Astrocyte (in vitro differentiated cells and primary cell): Measurements from ENCODE around the gene NTN1. TPM values are rescaled to one million over a fixed set of nuclear protein-coding genes. Genes with fewer than 3 reads are reported as not detected.

Experiments
- DNase-seq: peaks from one replicate; pipeline ENCODE4 v3.0.0-alpha.2; 2010; ENCODE audit warnings: low read depth
- FAIRE-seq: peaks from 2 replicates; lab custom pipeline; 2011; peaks lifted over from hg19 to GRCh38; lab: Jason Lieb, UNC
- H2AFZ ChIP-seq: 2 replicates; pipeline ENCODE4 v1.6.0; 2012; ENCODE audit warnings: low read depth, low read length, inconsistent platforms
- H3K27ac ChIP-seq: 2 replicates; pipeline ENCODE4 v1.5.1; 2011; ENCODE audit warnings: low read depth, low read length, inconsistent platforms
- H3K27me3 ChIP-seq: 2 replicates; pipeline ENCODE4 v1.6.0; 2011; ENCODE audit warnings: low read length, inconsistent platforms; ENCODE audit not compliant: insufficient read depth
- H3K36me3 ChIP-seq: 2 replicates; pipeline ENCODE4 v1.5.1; 2011; ENCODE audit warnings: low read length, inconsistent platforms; ENCODE audit not compliant: insufficient read depth
- H3K4me1 ChIP-seq: 2 replicates; pipeline ENCODE4 v1.5.1; 2011; ENCODE audit warnings: low read length, inconsistent platforms; ENCODE audit not compliant: insufficient read depth
- H3K4me2 ChIP-seq: 2 replicates; pipeline ENCODE4 v1.6.0; 2012; ENCODE audit warnings: low read length, inconsistent platforms
- H3K4me3 ChIP-seq: 2 replicates; pipeline ENCODE4 v1.5.1; 2011; ENCODE audit warnings: low read depth, mild to moderate bottlenecking, low read length, inconsistent platforms; ENCODE audit not compliant: insufficient read depth
- H3K79me2 ChIP-seq: 2 replicates; pipeline ENCODE4 v1.6.0; 2012; ENCODE audit warnings: mild to moderate bottlenecking, low read length, inconsistent platforms; ENCODE audit not compliant: insufficient read depth
- H3K9ac ChIP-seq: 2 replicates; pipeline ENCODE4 v1.6.0; 2012; ENCODE audit warnings: mild to moderate bottlenecking, low read length, inconsistent platforms
- H3K9me3 ChIP-seq: 2 replicates; pipeline ENCODE4 v1.5.1; 2012; ENCODE audit warnings: low read depth, mild to moderate bottlenecking, low read length, inconsistent platforms; ENCODE audit not compliant: insufficient read depth
- H4K20me1 ChIP-seq: 2 replicates; pipeline ENCODE4 v1.6.0; 2012; ENCODE audit warnings: low read length, inconsistent platforms; ENCODE audit not compliant: insufficient read depth
- H3K27ac Mint-ChIP-seq: one replicate; pipeline ENCODE4 v1.8.0; 2021; ENCODE audit warnings: mild to moderate bottlenecking, mixed read lengths; ENCODE audit not compliant: unreplicated experiment
- H3K27me3 Mint-ChIP-seq: one replicate; pipeline ENCODE4 v1.8.0; 2021; ENCODE audit warnings: low read depth, mixed read lengths; ENCODE audit not compliant: unreplicated experiment
- H3K36me3 Mint-ChIP-seq: one replicate; pipeline ENCODE4 v1.8.0; 2021; ENCODE audit warnings: low read depth, mixed read lengths; ENCODE audit not compliant: unreplicated experiment
- H3K4me1 Mint-ChIP-seq: one replicate; pipeline ENCODE4 v1.8.0; 2021; ENCODE audit warnings: low read depth, mixed read lengths; ENCODE audit not compliant: unreplicated experiment
- H3K4me3 Mint-ChIP-seq: one replicate; pipeline ENCODE4 v1.8.0; 2021; ENCODE audit warnings: mild to moderate bottlenecking, moderate library complexity, mixed read lengths; ENCODE audit not compliant: unreplicated experiment
- H3K9me3 Mint-ChIP-seq: one replicate; pipeline ENCODE4 v1.8.0; 2021; ENCODE audit warnings: mild to moderate bottlenecking, mixed read lengths; ENCODE audit not compliant: unreplicated experiment
- CTCF ChIP-seq: IDR thresholded peaks from 2 replicates; pipeline ENCODE4 v1.5.1; 2011; ENCODE audit warnings: low read depth, mild to moderate bottlenecking, inconsistent platforms, low read length, moderate library complexity; ENCODE audit not compliant: insufficient read depth
- EZH2 ChIP-seq: IDR thresholded peaks from 2 replicates; pipeline ENCODE4 v1.6.1; 2012; ENCODE audit warnings: mild to moderate bottlenecking, low read length, inconsistent platforms; ENCODE audit not compliant: insufficient read depth
- total RNA-seq: library from RNA; stranded (reverse); gene quantifications from 2 replicates; pipeline ENCODE4 v1.2.1, GENCODE V29; 2021

NTN1 gene
- total RNA-seq, 1 donor from 2014 or later: 9.8 TPM

- no peak for FAIRE-seq
- H3K9me3 Mint-ChIP-seq: no peaks in the 10 kb centered on the region
- H3K4me3 Mint-ChIP-seq: no peak overlapping the region
- Histone ChIP-seq H3K79me2 (no peaks in the 10 kb centered on the region), H3K9me3 (no peaks in the 10 kb centered on the region), H3K27ac (no peak overlapping the region), H3K4me1 (no peaks in the 10 kb centered on the region), H3K9ac (no peak overlapping the region), H3K4me3 (no peak overlapping the region), H3K36me3 (no peaks in the 10 kb centered on the region), H4K20me1 (no peaks in the 10 kb centered on the region), H3K4me2 (no peak overlapping the region), H3K27me3 (no peaks in the 10 kb centered on the region), H2AFZ (no peak overlapping the region)
- H3K27ac Mint-ChIP-seq: no peak overlapping the region
- TF ChIP-seq EZH2 (no peak), CTCF (no peak)
- DNase-seq: no peak
- peaks cover 23% of the 10 kb centered on the region for H3K27me3 Mint-ChIP-seq
- H3K36me3 Mint-ChIP-seq: no peaks in the 10 kb centered on the region
- no peaks in the 10 kb centered on the region for H3K4me1 Mint-ChIP-seq
These were observed 167.1 kb downstream of the NTN1 start for GRCh38 chr17:9188367-9188766.

GRCh38 chr17:9189870-9190269, 168.6 kb downstream of the NTN1 start:
- Histone ChIP-seq H4K20me1 (no peaks in the 10 kb centered on the region), H3K27me3 (no peaks in the 10 kb centered on the region), H3K9ac (no peak overlapping the region), H3K4me2 (no peak overlapping the region), H3K4me3 (no peak overlapping the region), H3K36me3 (no peaks in the 10 kb centered on the region), H3K27ac (no peak overlapping the region), H3K79me2 (no peaks in the 10 kb centered on the region), H3K9me3 (no peaks in the 10 kb centered on the region), H3K4me1 (no peaks in the 10 kb centered on the region), H2AFZ (no peak overlapping the region)
- peaks cover 17% of the 10 kb centered on the region for H3K27me3 Mint-ChIP-seq
- no peak overlapping the region for H3K4me3 Mint-ChIP-seq
- no peak for DNase-seq
- FAIRE-seq: no peak
- no peaks in the 10 kb centered on the region for H3K36me3 Mint-ChIP-seq
- H3K4me1 Mint-ChIP-seq: no peaks in the 10 kb centered on the region
- no peak overlapping the region for H3K27ac Mint-ChIP-seq
- TF ChIP-seq EZH2: no peak
- no peaks in the 10 kb centered on the region for H3K9me3 Mint-ChIP-seq

GRCh38 chr17:9192010-9192409, 170.7 kb downstream of the NTN1 start:
- no peak overlapping the region for H3K27ac ChIP-seq
- H3K36me3 ChIP-seq: no peaks in the 10 kb centered on the region
- H3K36me3 Mint-ChIP-seq: no peaks in the 10 kb centered on the region
- H3K9ac ChIP-seq: no peak overlapping the region
- no peaks in the 10 kb centered on the region for H3K9me3 Mint-ChIP-seq
- H3K27me3 Mint-ChIP-seq: peaks cover 22% of the 10 kb centered on the region
- no peak overlapping the region for H2AFZ ChIP-seq
- H3K4me2 ChIP-seq: no peak overlapping the region
- H3K4me1 ChIP-seq: no peaks in the 10 kb centered on the region
- DNase-seq (peak; percentile 36), FAIRE-seq (no peak)
- no peak overlapping the region for H3K4me3 Mint-ChIP-seq
- TF ChIP-seq CTCF (no peak), EZH2 (no peak)
- H3K4me1 Mint-ChIP-seq: no peaks in the 10 kb centered on the region
- no peaks in the 10 kb centered on the region for H3K9me3 ChIP-seq
- H3K4me3 ChIP-seq: no peak overlapping the region
- no peaks in the 10 kb centered on the region for H4K20me1 ChIP-seq
- H3K27ac Mint-ChIP-seq: no peak overlapping the region
- H3K79me2 ChIP-seq: no peaks in the 10 kb centered on the region
- H3K27me3 ChIP-seq: no peaks in the 10 kb centered on the region
